GM12878 (cell line): ENCODE results near the gene CPT2. TPM values are rescaled to one million over a fixed set of nuclear protein-coding genes. Genes with fewer than 3 reads are reported as not detected.

Experiments used
- ATAC-seq: fragments of 200-7000 bp; cut with Tn5 transposase; 3 replicates; pipeline ENCODE4 v1.9.1; 2020; ENCODE audit warnings: mild to moderate bottlenecking, moderate library complexity
- BruUV-seq: library from RNA; stranded (reverse); fragments of 400-500 nt; replicated peaks from 2 replicates; lab custom pipeline; 2021; lab: Mats Ljungman, UMichigan
- CTCF ChIA-PET: fragments of 300-600 bp; sonication (Branson Sonifier 250); formaldehyde crosslinking; extraction: SDS; loops from one replicate; lab custom pipeline; 2021; ENCODE audit warnings: inconsistent platforms; lab: Yijun Ruan, JAX
- POLR2A ChIA-PET: fragments of 350-600 bp; formaldehyde crosslinking; extraction: SDS; loops from one replicate; lab custom pipeline; 2021; ENCODE audit warnings: inconsistent platforms; lab: Charles Lee
- RAD21 ChIA-PET: fragments of 300-600 bp; sonication (Branson Sonifier 250); formaldehyde crosslinking; loops from one replicate; lab custom pipeline; 2023; ENCODE audit warnings: antibody characterized with exemption; ENCODE audit not compliant: unreplicated experiment; lab: Charles Lee
- SMC1A ChIA-PET: fragments of 300-600 bp; sonication (Branson Sonifier 250); formaldehyde crosslinking; loops from one replicate; lab custom pipeline; 2023; ENCODE audit not compliant: unreplicated experiment, uncharacterized antibody; lab: Charles Lee
- DNase-seq: peaks from one replicate; pipeline ENCODE4 v3.0.0-alpha.2; 2011; ENCODE audit warnings: low read depth, low spot score
- FAIRE-seq: peaks from 3 replicates; lab custom pipeline; 2011; peaks lifted over from hg19 to GRCh38; lab: Jason Lieb, UNC
- H2AFZ ChIP-seq: 2 replicates; pipeline ENCODE4 v1.6.0; 2011; ENCODE audit warnings: low read depth, low read length, control low read depth; ENCODE audit not compliant: control insufficient read depth
- H3K27ac ChIP-seq: 2 replicates; pipeline ENCODE4 v1.5.1; 2011; ENCODE audit warnings: control low read depth; ENCODE audit not compliant: control insufficient read depth, insufficient read depth
- H3K27me3 ChIP-seq, 2 experiments: replicated peaks in 1 of 2; 2 replicates each; pipeline versions ENCODE4 v1.6.0 to v1.6.1; 2011; ENCODE audit warnings: low read length in 1 of 2; ENCODE audit not compliant: control insufficient read depth in 2 of 2, insufficient read depth in 2 of 2
- H3K36me3 ChIP-seq, 2 experiments: 2 replicates each; pipeline ENCODE4 v1.5.1; 2011; ENCODE audit warnings: low read length in 1 of 2; ENCODE audit not compliant: control insufficient read depth in 2 of 2, insufficient read depth in 2 of 2
- H3K4me1 ChIP-seq: 2 replicates; pipeline ENCODE4 v1.6.1; 2011; ENCODE audit warnings: mild to moderate bottlenecking, low read length, moderate library complexity, mixed read lengths; ENCODE audit not compliant: control insufficient read depth, insufficient read depth
- H3K4me2 ChIP-seq: 2 replicates; pipeline ENCODE4 v1.6.0; 2011; ENCODE audit warnings: control low read depth; ENCODE audit not compliant: control insufficient read depth, insufficient read depth
- H3K4me3 ChIP-seq: fragments of 200-600 bp; sonication (generic); 2 replicates; pipeline ENCODE4 v1.5.1; 2016
- H3K79me2 ChIP-seq: 2 replicates; pipeline ENCODE4 v1.6.0; 2011; ENCODE audit warnings: low read length; ENCODE audit not compliant: control insufficient read depth, insufficient read depth
- H3K9ac ChIP-seq: 2 replicates; pipeline ENCODE4 v1.8.0; 2011; ENCODE audit warnings: low read length, control low read depth, mixed read lengths; ENCODE audit not compliant: control insufficient read depth, insufficient read depth
- H3K9me3 ChIP-seq: replicated peaks from 3 replicates; pipeline ENCODE4 v1.5.1; 2011; ENCODE audit warnings: mild to moderate bottlenecking, low read length; ENCODE audit not compliant: control insufficient read depth, insufficient read depth
- H4K20me1 ChIP-seq: 2 replicates; pipeline ENCODE4 v1.6.0; 2011; ENCODE audit not compliant: control insufficient read depth, insufficient read depth
- BMI1 ChIP-seq: fragments of 450-650 bp; IDR thresholded peaks from 2 replicates; pipeline ENCODE4 v1.6.1; 2016; ENCODE audit warnings: mild to moderate bottlenecking, moderate library complexity, borderline replicate concordance
- CBFB ChIP-seq: IDR thresholded peaks from 2 replicates; pipeline ENCODE4 v1.6.1; 2016; ENCODE audit warnings: antibody characterized with exemption, low read depth
- DPF2 ChIP-seq: fragments of 450-650 bp; IDR thresholded peaks from 2 replicates; pipeline ENCODE4 v1.6.1; 2017; ENCODE audit warnings: mild to moderate bottlenecking
- FOS ChIP-seq: IDR thresholded peaks from 3 replicates; pipeline ENCODE4 v1.6.1; 2011; ENCODE audit warnings: borderline replicate concordance; ENCODE audit not compliant: insufficient read length; ENCODE audit errors: extremely low read depth
- IKZF1 ChIP-seq: fragments of 450-650 bp; conservative IDR thresholded peaks from 2 replicates; pipeline ENCODE4 v1.6.1; 2017; ENCODE audit warnings: antibody characterized with exemption, mild to moderate bottlenecking
- NFYA ChIP-seq: IDR thresholded peaks from 2 replicates; pipeline ENCODE4 v1.6.1; 2011; ENCODE audit warnings: low read depth, mild to moderate bottlenecking, low read length, improper control_type of control experiment, borderline replicate concordance
- NR2C2 ChIP-seq: IDR thresholded peaks from 2 replicates; pipeline ENCODE4 v1.6.1; 2011; ENCODE audit warnings: borderline replicate concordance, low read depth; ENCODE audit not compliant: control insufficient read depth, insufficient read length
- SIN3A ChIP-seq: IDR thresholded peaks from 2 replicates; pipeline ENCODE4 v1.6.1; 2012; ENCODE audit warnings: low read depth, low read length, improper control_type of control experiment
- SUPT20H ChIP-seq: IDR thresholded peaks from 2 replicates; pipeline ENCODE4 v1.6.1; 2011; ENCODE audit warnings: low read depth, mild to moderate bottlenecking, low read length, moderate library complexity, borderline replicate concordance; ENCODE audit not compliant: control insufficient read depth
- TCF12 ChIP-seq: IDR thresholded peaks from 2 replicates; pipeline ENCODE4 v1.6.1; 2011; ENCODE audit warnings: low read depth, mild to moderate bottlenecking, low read length
- ZZZ3 ChIP-seq: IDR thresholded peaks from 2 replicates; pipeline ENCODE4 v1.6.1; 2011; ENCODE audit warnings: low read depth; ENCODE audit not compliant: control insufficient read depth, insufficient read length
- WGBS: methylation state at CpG from one replicate; pipeline ENCODE4 v1.1.6; 2016; ENCODE audit warnings: low lambda C conversion rate; ENCODE audit not compliant: insufficient replicate concordance, insufficient coverage; ENCODE audit errors: missing lambda C conversion rate; 5-methylcytosine and 5-hydroxymethylcytosine counted together
- in situ Hi-C: fragments of 300-500 bp; cut with MboI; formaldehyde crosslinking; loops from 9 replicates; pipeline ENCODE4 v1.14.3; 2018; ENCODE audit warnings: mixed read lengths
- intact Hi-C: fragments of 100-400 bp; cut with micrococcal nuclease; formaldehyde crosslinking; loops from one replicate; pipeline ENCODE4 v1.14.2; 2022; ENCODE audit not compliant: unreplicated experiment
- polyA plus RNA-seq, 11 experiments: library from polyadenylated mRNA; depleted of rRNA in 4 of 11; unstranded in 6 of 11; stranded (reverse) in 5 of 11; fragments of >200 nt; fragmentation: Nextera tagmentation in 4 of 11; fragmentation: Illumina TruSeq in 1 of 11; extraction: Ambion mirVana in 4 of 11; extraction: Trizol in 1 of 11; gene quantifications; 1 replicate in 1 of 11; 2 replicates in 10 of 11; pipeline versions ENCODE4 v1.2.1 to v1.2.3, GENCODE V29; 2011 to 2016; ENCODE audit warnings: inconsistent platforms in 2 of 11, missing spikeins in 2 of 11, low read depth in 1 of 11
- total RNA-seq, 4 experiments: library from RNA; depleted of rRNA in 3 of 4; stranded (reverse); fragments of >200 nt in 3 of 4; fragmentation: Illumina TruSeq in 1 of 4; extraction: Trizol in 1 of 4; gene quantifications; 2 replicates each; pipeline versions ENCODE4 v1.2.1 to v1.2.3, GENCODE V29; 2013 to 2021
- TF ChIP-seq, protein P1 (sequence below): fragments of 450-650 bp; IDR thresholded peaks from 2 replicates; pipeline ENCODE4 v1.6.1; 2017; ENCODE audit warnings: mild to moderate bottlenecking, moderate library complexity
- TF ChIP-seq, protein P2 (sequence below): fragments of 150-350 bp; IDR thresholded peaks from 2 replicates; pipeline ENCODE4 v1.6.1; 2016; ENCODE audit warnings: low read depth, low read length

The CPT2 gene
- total and polyA plus RNA-seq, 10 of the 15 experiments (the other 5 are each of a cell fraction or from before 2014, with no cell fraction given), result 10.1 to 36.2 (median 26.3) TPM

DNA sequence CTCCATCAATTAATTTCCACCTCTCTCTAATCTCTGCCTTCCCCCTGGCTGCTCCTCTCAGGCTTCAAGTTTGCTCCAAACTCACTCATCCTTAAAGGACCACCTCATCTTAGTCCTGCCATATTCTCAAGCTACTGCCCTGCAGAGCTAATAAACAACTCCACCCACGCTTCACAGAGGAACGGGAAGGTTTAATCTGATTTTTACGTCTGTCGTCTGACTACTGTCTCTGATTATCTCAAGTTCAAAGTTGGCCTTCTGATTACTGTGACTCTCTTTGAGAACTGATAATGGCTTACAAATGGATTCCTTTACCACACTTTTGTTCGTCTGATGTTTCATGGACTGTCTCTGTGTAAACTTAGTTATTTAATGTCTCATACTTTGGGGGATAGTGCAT, 7.6 kb upstream of the CPT2 start:
- ChIA-PET POLR2A (no interaction called here), RAD21 (no interaction called here)
- no TSS peak for BruUV-seq

More for the DNA sequence above, 7.6 kb upstream of the CPT2 start:
- Histone ChIP-seq H3K4me1 (no peaks in the 10 kb centered on the region), H3K27me3 (no peaks in the 10 kb centered on the region; a peak in 1 of 4 replicates), H3K9me3 (no peaks in the 10 kb centered on the region; the same call in 2 of the 3 replicates), H3K9ac (no peak overlapping the region), H3K27ac (no peak overlapping the region), H3K79me2 (no peaks in the 10 kb centered on the region)
- no peak for DNase-seq
- intact Hi-C loops, result no loop called here
- CTCF ChIA-PET, result interaction anchor here (3.5 kb wide), 1 partner anchor 8 kb away, joined by 16 read pairs; no protein-coding TSS in a partner anchor
- 20% methylated on average over 5 of the region's 5 CpGs for WGBS
- TF ChIP-seq FOS (no peak), DPF2 (no peak), NR2C2 (no peak), NFYA (no peak), BMI1 (no peak), ZZZ3 (no peak), SUPT20H (no peak), SIN3A (no peak), TCF12 (no peak), CBFB (no peak), IKZF1 (no peak)
- TF ChIP-seq, protein P1, sequence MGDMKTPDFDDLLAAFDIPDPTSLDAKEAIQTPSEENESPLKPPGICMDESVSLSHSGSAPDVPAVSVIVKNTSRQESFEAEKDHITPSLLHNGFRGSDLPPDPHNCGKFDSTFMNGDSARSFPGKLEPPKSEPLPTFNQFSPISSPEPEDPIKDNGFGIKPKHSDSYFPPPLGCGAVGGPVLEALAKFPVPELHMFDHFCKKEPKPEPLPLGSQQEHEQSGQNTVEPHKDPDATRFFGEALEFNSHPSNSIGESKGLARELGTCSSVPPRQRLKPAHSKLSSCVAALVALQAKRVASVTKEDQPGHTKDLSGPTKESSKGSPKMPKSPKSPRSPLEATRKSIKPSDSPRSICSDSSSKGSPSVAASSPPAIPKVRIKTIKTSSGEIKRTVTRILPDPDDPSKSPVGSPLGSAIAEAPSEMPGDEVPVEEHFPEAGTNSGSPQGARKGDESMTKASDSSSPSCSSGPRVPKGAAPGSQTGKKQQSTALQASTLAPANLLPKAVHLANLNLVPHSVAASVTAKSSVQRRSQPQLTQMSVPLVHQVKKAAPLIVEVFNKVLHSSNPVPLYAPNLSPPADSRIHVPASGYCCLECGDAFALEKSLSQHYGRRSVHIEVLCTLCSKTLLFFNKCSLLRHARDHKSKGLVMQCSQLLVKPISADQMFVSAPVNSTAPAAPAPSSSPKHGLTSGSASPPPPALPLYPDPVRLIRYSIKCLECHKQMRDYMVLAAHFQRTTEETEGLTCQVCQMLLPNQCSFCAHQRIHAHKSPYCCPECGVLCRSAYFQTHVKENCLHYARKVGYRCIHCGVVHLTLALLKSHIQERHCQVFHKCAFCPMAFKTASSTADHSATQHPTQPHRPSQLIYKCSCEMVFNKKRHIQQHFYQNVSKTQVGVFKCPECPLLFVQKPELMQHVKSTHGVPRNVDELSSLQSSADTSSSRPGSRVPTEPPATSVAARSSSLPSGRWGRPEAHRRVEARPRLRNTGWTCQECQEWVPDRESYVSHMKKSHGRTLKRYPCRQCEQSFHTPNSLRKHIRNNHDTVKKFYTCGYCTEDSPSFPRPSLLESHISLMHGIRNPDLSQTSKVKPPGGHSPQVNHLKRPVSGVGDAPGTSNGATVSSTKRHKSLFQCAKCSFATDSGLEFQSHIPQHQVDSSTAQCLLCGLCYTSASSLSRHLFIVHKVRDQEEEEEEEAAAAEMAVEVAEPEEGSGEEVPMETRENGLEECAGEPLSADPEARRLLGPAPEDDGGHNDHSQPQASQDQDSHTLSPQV, result no peak
- TF ChIP-seq, protein P2, sequence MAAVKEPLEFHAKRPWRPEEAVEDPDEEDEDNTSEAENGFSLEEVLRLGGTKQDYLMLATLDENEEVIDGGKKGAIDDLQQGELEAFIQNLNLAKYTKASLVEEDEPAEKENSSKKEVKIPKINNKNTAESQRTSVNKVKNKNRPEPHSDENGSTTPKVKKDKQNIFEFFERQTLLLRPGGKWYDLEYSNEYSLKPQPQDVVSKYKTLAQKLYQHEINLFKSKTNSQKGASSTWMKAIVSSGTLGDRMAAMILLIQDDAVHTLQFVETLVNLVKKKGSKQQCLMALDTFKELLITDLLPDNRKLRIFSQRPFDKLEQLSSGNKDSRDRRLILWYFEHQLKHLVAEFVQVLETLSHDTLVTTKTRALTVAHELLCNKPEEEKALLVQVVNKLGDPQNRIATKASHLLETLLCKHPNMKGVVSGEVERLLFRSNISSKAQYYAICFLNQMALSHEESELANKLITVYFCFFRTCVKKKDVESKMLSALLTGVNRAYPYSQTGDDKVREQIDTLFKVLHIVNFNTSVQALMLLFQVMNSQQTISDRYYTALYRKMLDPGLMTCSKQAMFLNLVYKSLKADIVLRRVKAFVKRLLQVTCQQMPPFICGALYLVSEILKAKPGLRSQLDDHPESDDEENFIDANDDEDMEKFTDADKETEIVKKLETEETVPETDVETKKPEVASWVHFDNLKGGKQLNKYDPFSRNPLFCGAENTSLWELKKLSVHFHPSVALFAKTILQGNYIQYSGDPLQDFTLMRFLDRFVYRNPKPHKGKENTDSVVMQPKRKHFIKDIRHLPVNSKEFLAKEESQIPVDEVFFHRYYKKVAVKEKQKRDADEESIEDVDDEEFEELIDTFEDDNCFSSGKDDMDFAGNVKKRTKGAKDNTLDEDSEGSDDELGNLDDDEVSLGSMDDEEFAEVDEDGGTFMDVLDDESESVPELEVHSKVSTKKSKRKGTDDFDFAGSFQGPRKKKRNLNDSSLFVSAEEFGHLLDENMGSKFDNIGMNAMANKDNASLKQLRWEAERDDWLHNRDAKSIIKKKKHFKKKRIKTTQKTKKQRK, result no peak
- TF ChIP-seq, all 136 proteins: peak for 0
- Histone ChIP-seq H3K4me3 (no peak overlapping the region), H4K20me1 (no peaks in the 10 kb centered on the region), H3K4me2 (no peak overlapping the region), H3K36me3 (no peaks in the 10 kb centered on the region), H2AFZ (no peak overlapping the region)
- in situ Hi-C loops, result loop anchor here (5.0 to 25.0 kb wide), 2 partner anchors 277 to 487 kb away; partner anchors contain the start of gene ECHDC2
- FAIRE-seq, result no peak
- no peak for ATAC-seq
- SMC1A ChIA-PET, result interaction anchor here (1.5 kb wide), 1 partner anchor 9 kb away, joined by 3 read pairs; no protein-coding TSS in a partner anchor
